Suppressor macrophage treated with lipopolysaccharide for 4 hours (primary cell): Measurements from ENCODE around the gene VPS33B.
"Not testable (repeated sequence)": the region's sequence is repeated elsewhere in the genome, so short reads cannot be mapped to it uniquely, and the experiment has no call there.

Source experiments
- DNase-seq: peaks from one replicate; pipeline ENCODE4 v3.0.0-alpha.2; 2020

VPS33B gene

GRCh38 chr15:91027677-91028076 is 5.3 kb upstream of the VPS33B start:
- DNase-seq: no peak

GRCh38 chr15:91023720-91024119 is 1.3 kb upstream of the VPS33B start:
- no peak for DNase-seq

GRCh38 chr15:91022832-91023129 is 387 bp upstream of the VPS33B start:
- no peak for DNase-seq

GRCh38 chr15:91021516-91022074 is 799 bp downstream of the VPS33B start:
- peak; percentile 8 for DNase-seq

GRCh38 chr15:91018158-91018557 is 4.2 kb downstream of the VPS33B start:
- no peak for DNase-seq

GRCh38 chr15:91017716-91018115 is 4.7 kb downstream of the VPS33B start:
- no peak for DNase-seq

- not testable (repeated sequence) for DNase-seq
These were observed 8.7 kb downstream of the VPS33B start for GRCh38 chr15:91013701-91014100.

- DNase-seq: no peak
These were observed 15.1 kb downstream of the VPS33B start for GRCh38 chr15:91007266-91007665.

GRCh38 chr15:91001209-91001608 is 21.2 kb downstream of the VPS33B start:
- DNase-seq: no peak

GRCh38 chr15:90998737-90999136 is 23.7 kb downstream of the VPS33B start:
- DNase-seq: no peak

- peak; percentile 99 for DNase-seq
These were observed 27.7 kb downstream of the VPS33B start, which contains the start of gene PRC1 for GRCh38 chr15:90994417-90995311. PRC1 (minus strand) TSS chr15:90994535; CDS start chr15:90994417, 118 bp downstream.

GRCh38 chr15:90994059-90994416 is 28.4 kb downstream of the VPS33B start:
- DNase-seq: peak; percentile 3

GRCh38 chr15:90991587-90992285 is 30.7 kb downstream of the VPS33B start:
- no peak for DNase-seq

- DNase-seq: no peak
These were observed 31.9 kb downstream of the VPS33B start for GRCh38 chr15:90990446-90990845.

GRCh38 chr15:90989040-90989768 is 33.2 kb downstream of the VPS33B start:
- no peak for DNase-seq

- DNase-seq: peak; percentile 2
These were observed 34.1 kb downstream of the VPS33B start for GRCh38 chr15:90988296-90988695.

- DNase-seq: no peak
These were observed 34.7 kb downstream of the VPS33B start for GRCh38 chr15:90987561-90988141.

- no peak for DNase-seq
These were observed 35.4 kb downstream of the VPS33B start for GRCh38 chr15:90986790-90987507.

- peak; percentile 69 for DNase-seq
These were observed 40.3 kb downstream of the VPS33B start for GRCh38 chr15:90982135-90982534.

GRCh38 chr15:90981681-90982080 is 40.7 kb downstream of the VPS33B start:
- peak; percentile 9 for DNase-seq

- no peak for DNase-seq
These were observed 42.8 kb downstream of the VPS33B start for GRCh38 chr15:90979582-90979981.

GRCh38 chr15:90974216-90974615 is 48.2 kb downstream of the VPS33B start:
- no peak for DNase-seq
